ENCODE measurements around the gene HSPBP1.
"Not testable (repeated sequence)": the region's sequence is repeated elsewhere in the genome, so short reads cannot be mapped to it uniquely, and the experiment has no call there.

Gene HSPBP1

GRCh38 chr19:55239004-55239403 is 40.9 kb downstream of the HSPBP1 start:
- DNase-seq (ENCODE audit: low read depth), result no peak

- no peak for DNase-seq (ENCODE audit: low read depth)
Measured at GRCh38 chr19:55238030-55238429, 41.9 kb downstream of the HSPBP1 start.

GRCh38 chr19:55232986-55233385 is 46.9 kb downstream of the HSPBP1 start:
- DNase-seq (ENCODE audit: low read depth), result no peak

GRCh38 chr19:55232286-55232602 is 47.7 kb downstream of the HSPBP1 start:
- DNase-seq (ENCODE audit: low read depth), result no peak

GRCh38 chr19:55231391-55232285 is 48.3 kb downstream of the HSPBP1 start:
- no peak for DNase-seq (ENCODE audit: low read depth)

GRCh38 chr19:55230780-55231179 is 49.1 kb downstream of the HSPBP1 start:
- DNase-seq (ENCODE audit: low read depth), result no peak

- DNase-seq (ENCODE audit: low read depth), result no peak
Measured at GRCh38 chr19:55230329-55230728, 49.6 kb downstream of the HSPBP1 start.

- no peak for DNase-seq (ENCODE audit: low read depth)
Measured at GRCh38 chr19:55229789-55230182, 50.1 kb downstream of the HSPBP1 start.

GRCh38 chr19:55229145-55229788 is 50.6 kb downstream of the HSPBP1 start:
- no peak for DNase-seq (ENCODE audit: low read depth)

GRCh38 chr19:55228403-55229031 is 51.4 kb downstream of the HSPBP1 start, which contains the start of gene TMEM86B:
TSS of gene TMEM86B (minus strand) at chr19:55228763. CDS start at chr19:55228741, 22 bp downstream.
- DNase-seq (ENCODE audit: low read depth), result no peak

- no peak for DNase-seq (ENCODE audit: low read depth)
Measured at GRCh38 chr19:55228015-55228391, 51.9 kb downstream of the HSPBP1 start.

- no peak for DNase-seq (ENCODE audit: low read depth)
Measured at GRCh38 chr19:55227241-55228014, 52.5 kb downstream of the HSPBP1 start.

- no peak for DNase-seq (ENCODE audit: low read depth)
Measured at GRCh38 chr19:55226788-55227187, 53.1 kb downstream of the HSPBP1 start.

GRCh38 chr19:55226273-55226672 is 53.6 kb downstream of the HSPBP1 start:
- no peak for DNase-seq (ENCODE audit: low read depth)

GRCh38 chr19:55225415-55225958 is 54.4 kb downstream of the HSPBP1 start:
- DNase-seq (ENCODE audit: low read depth), result no peak

- not testable (repeated sequence) for DNase-seq (ENCODE audit: low read depth)
Measured at GRCh38 chr19:55224679-55225414, 55.1 kb downstream of the HSPBP1 start.

- no peak for DNase-seq (ENCODE audit: low read depth)
Measured at GRCh38 chr19:55224038-55224665, 55.8 kb downstream of the HSPBP1 start.

GRCh38 chr19:55223291-55224037 is 56.4 kb downstream of the HSPBP1 start:
- DNase-seq (ENCODE audit: low read depth), result no peak

GRCh38 chr19:55220525-55220924 is 59.4 kb downstream of the HSPBP1 start:
- DNase-seq (ENCODE audit: low read depth), result no peak
